HG03280 (cell line): Measurements from ENCODE around the gene PLPPR3.

Experiments
- ATAC-seq: cut with Tn5 transposase; IDR thresholded peaks from one replicate; pipeline ENCODE4 v1.9.1; 2021; ENCODE audit warnings: mild to moderate bottlenecking, moderate library complexity; ENCODE audit not compliant: unreplicated experiment

Gene PLPPR3

DNA sequence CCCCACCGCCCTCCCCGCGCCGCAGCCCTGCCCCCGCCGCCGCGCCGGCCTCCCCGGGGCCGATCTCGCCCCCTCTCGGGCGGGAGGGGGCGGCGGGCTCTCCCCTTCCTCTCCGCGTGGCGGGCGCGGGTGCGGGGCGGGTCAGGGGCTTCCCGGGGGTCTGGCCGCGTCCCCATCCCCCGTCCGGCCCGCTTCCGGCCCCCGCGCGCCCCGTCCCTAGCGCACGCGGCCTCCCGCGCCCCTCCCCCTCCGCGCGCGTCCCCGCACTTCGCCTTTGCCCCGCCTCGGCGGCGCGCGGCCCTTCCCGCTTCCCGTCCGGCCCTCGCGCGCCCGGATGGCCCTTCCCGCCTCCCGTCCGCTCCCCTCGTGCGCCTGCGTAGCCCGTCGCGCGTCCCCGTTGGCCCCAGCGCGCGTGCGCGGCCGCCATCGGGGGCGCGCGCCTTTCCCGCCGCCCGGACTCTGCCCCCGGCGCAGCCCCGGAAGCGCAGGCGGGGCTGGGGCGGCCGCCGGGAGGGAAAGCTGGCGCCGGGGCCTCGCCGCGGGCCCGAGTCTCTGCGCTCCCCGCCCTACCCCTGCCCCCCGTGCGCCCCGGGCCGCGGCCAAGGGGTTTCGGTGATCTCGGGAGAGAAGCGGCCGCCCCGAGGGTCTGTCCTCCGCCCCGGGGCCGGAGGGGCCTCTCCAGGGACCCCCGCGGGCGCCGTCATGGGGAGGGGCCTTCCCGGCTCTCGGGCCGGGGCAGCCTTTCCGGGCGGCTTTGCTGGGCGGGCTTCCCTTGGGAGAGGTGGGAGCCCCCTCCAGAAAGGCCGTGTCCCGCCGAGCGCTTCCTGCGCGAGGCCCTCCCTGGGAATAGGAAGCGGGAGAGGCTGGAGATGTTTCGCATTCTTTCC, 24.0 kb downstream of the PLPPR3 start:
- ATAC-seq = peak; percentile 50

DNA sequence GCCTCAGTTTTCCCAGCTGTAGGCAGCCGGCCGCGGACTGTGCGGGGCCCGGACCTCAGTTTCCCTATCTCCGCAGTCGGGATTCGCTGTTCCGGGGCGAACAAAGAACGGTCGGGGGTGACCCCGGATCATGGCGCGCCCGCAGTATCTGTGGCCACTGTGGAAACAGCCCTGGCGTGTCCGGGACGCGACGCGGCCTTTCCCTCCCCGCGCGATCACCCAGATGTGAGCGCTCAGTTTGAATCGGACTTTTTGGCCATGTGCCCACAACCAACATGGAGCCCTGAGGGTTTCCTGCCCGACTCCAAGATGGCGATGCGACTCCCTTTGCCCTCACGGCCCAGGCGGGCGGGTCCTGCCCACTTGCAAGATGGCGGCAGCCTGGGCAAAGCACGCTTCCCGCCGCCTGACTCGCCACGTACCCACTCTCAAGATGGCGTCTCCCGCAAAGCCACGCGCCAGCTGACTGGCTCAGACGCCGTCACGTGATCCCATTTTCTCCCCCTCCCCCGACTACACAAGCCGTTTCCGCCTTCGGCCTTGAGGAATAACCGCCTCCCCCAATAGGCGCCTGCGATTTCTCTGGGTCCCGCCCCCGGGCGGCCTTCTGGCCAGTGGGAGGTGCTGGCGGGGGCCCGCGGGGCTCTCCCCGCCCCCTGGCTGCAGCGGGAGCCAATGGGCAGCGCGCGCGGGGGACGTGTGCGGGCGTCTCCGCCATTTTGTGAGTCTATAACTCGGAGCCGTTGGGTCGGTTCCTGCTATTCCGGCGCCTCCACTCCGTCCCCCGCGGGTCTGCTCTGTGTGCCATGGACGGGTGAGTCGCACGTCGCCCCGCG, 24.8 kb downstream of the PLPPR3 start, which contains the start of gene PTBP1:
TSS of gene PTBP1 (plus strand) at position 761 of the 836 bp plus-strand sequence. CDS start at position 807, 46 bp downstream.
- ATAC-seq = peak; percentile 81

DNA sequence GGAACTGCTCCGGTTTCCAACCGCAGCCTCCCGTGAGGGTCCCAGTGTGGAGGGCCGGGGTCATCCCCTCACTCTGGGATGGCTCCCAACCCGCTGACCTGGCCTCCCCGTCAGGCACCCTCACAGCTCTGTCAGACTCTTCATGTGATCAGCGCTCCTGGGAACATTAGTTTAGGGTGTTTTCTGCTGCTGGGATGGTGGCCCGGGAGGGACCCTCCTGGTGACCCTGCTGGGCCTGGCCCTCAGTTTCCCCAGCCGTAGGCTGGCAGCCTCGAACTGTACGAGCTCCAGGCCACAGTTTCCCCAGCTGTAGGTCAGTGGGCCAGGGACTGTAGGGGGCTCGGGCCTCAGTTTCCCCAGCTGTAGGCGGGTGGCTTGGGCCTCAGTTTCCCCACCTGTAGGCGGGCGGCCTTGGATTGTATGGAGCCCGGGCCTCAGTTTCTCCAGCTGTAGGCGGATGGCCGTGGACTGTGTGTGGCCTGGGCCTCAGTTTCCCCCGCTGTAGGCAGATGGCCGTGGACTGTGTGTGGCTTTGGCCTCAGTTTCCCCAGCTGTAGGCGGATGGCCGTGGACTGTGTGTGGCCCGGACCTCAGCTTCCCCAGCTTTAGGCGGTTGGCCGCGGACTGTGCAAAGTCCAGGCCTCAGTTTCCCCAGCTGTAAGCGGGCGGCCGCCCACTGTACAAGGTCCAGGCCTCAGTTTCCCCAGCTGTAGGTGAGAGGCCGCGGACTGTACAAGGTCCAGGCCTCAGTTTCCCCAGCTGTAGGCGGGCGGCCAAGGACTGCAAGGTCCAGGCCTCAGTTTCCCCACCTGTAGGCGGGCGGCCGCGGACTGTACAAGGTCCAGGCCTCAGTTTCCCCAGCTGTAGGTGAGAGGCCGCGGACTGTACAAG, 25.8 kb downstream of the PLPPR3 start:
- ATAC-seq = no peak

DNA sequence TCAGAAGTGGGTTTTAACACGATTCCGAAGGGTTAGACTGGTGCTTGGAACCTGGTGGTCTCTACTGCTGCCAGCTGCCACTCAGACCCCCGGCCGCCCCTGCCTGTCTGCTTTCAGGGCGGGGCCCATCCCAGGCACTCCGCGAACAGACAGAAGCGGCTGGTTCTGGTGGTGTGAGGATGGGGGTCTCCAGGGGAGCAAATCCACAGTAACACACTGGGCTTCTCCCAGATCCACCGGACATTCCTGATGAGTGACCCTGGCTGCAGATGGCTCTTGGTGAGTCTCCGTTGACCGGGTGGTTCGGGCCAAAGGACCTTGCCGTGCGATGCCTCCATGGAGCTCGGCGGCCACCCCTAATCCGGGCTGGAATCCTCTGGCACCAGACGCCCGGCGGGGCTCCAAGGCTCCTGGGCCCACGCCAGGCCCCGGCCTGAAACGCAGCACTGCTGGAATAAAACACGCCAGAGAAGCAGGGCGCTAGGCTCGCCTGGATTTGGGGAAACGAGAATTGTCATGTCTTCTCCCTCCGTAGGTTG, 26.6 kb downstream of the PLPPR3 start:
- no peak for ATAC-seq

DNA sequence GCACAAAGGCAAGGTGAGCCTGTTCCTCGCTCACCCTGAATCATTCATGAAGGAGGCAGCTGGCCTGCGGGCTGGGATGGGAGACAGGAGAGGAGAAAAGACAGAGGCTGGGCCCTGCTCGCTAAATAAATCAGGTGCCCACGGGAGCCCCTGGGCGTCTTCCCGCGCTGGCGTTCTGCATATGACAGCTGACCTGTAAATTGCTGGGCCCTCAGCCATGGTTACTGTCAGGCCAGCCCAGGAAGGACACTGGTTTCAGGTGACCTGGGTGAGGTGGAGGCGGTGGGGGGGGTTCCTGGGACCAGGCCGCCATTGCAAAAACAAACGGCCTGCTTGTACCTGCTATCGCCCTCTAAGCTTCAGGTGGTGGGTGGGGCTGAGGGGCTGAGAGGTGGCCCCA, 27.9 kb downstream of the PLPPR3 start:
- no peak for ATAC-seq

DNA sequence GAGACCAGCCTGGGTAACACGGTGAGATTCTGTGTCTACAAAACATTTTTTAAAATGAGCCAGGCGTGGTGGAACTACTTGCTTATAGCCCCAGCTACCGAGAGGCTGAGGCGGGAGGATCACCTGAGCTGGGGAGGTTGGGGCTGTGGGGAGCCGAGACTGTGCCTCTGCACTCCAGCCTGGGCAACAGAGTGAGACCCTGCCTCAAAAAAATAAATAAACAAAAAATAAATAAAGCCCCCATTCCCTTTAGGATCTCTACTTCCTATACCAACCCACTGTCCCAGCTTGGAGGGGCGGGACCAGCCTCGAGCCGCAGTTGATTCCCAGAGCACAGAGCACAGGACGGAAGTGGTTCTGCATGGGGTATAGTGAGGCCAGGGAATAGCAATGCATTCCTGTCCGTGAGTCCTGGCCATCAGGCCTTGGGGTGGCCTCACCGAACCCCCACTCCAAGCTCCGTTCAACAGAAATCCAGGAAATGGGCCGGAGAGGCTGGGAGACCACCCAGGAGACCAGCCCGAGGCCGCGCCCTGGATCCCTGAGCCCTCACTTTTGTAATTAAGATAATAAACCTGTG, 29.4 kb downstream of the PLPPR3 start:
- ATAC-seq = no peak

DNA sequence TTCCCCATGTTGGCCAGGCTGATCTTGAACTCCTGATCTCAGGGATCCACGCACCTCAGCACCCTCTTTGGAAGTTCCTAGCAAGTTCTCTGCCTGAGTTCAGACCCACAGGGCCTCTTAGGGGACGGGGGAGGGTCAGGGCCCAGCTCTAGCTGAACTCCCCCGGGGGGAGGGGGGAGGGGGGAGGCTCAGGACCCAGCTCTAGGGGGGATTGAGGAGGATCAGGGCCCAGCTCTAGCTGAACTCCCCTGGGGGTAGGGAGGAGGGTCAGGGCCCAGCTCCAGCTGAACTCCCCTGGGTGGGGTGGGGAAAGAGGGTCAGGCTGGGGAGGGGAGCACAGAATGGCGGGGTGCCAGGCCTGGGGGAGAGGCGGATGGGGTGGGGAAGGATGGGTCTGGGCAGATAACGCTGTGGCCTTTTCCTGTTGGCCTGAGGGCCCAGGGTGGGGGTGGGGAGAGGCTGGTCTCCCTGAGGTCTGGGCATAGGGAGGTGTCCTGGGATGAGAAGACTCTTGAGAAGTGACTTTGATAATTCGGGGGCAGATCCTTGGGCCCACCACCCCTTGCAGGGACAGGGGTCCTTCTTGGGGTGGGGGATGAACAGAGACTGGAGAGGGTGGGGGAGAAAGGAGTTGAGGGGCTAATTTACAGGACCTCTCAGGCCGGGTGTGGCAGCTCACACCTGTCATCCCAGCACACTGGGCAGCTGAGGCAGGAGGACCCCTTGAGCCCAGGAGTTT, 30.0 kb downstream of the PLPPR3 start:
- ATAC-seq = no peak

DNA sequence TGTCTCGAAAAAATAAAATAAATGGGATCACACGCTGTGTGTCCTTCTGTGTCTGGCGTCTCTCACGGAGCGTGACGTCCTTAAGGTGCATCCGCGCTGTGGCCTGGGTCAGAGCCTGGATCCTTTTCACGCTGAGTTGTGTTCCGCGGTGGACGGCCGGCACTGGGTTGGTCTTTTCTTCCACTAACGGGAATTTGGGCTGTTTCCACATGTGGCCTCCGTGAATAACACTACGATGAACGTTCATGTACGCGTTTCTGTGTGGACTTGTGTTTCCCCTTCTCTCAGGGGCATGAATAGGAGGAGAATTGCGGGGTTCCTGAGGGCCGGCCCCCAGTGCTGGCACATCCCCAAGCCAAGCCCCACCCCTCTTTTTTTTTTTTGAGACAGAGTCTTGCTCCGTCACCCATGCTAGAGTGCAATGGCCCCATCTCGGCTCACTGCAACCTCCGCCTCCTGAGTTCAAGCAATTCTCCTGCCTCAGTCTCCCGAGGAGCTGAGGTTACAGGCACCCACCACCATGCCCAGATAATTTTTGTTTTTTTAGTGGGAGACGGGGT, 30.7 kb downstream of the PLPPR3 start:
- no peak for ATAC-seq

DNA sequence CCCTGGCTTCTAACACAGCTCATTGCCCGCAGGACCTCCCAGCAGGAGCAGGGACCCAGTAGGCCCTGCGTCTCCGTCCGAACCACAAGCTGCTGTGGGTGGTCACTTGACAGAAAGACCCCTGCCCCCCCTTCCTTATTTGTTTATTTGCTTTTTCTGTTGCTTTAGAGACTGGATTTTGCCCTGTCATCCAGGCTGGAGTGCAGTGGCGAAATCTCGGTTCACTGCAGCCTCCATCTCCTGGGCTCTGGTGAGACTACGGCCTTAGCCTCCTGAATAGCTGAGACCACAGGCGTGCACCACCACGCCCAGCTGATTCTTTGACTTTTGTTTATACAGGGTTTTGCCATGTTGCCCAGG, 32.1 kb downstream of the PLPPR3 start:
- no peak for ATAC-seq

DNA sequence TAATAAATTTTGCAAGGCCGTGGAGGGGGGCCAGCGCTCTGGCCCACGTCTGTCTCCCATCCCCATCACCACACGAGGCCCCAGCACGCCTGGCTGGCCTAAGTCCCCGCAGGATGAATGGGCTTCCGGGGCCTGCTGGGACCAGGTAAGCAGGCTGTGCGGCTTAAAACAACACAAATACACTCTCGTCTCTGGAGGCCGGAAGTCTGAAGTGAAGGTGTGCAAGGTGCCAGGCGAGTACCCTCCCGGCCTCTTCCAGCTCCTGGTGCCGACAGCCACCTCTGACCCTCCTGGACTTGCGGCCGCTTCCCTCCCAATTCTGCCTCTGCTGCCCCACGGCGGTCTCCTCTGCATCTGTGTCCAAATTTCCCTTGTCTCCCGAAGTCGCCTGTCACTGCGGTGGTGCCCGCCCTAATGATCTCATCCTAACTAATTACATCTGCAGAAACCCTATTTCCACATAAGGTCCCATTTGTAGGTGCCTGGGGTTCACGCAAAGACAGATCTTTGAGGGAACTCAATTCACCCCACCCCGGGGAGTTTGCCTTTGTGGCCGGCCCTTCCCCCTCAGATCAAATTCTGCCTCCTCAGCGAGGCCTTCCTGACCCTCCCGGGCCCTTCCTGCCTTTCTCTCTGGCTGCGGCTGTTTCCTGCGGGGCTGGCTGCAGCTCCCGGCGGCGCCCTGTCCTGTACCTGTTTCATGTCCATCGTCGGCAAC, 32.6 kb downstream of the PLPPR3 start:
- ATAC-seq = no peak

DNA sequence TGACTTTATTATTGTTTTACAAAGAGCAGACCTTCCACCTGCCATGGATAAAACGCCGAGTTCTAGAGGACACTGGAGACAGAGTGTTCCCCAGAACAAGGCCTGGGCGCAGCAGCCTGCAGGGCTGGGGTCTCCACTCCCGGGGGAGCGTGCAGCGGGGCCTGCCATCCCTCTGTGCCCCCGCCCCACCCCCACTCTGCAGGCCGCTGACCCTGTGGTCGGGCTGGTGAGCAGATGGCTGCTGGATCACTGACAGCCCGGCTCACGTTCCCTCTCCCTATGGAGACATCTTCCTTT, 33.1 kb downstream of the PLPPR3 start:
- ATAC-seq = no peak

DNA sequence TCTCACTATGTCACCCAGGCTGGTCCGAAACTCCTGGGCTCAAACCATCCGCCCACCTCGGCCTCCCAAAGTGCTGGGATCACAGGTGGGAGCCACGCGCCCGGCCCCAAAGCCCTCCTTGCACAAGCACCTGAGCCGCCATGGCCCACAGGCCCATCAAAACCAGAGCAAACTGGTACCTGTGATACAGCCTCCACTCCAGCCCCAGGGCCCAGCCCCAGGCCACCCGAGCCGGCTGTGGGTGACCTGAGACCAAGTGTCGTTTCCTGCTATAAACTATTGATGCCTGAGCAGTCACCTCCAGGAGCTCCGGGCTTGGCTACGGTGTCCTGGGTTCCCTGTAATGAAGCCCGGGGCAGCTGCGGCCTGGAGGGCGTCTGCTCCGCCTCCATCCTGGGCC, 34.2 kb downstream of the PLPPR3 start:
- no peak for ATAC-seq

DNA sequence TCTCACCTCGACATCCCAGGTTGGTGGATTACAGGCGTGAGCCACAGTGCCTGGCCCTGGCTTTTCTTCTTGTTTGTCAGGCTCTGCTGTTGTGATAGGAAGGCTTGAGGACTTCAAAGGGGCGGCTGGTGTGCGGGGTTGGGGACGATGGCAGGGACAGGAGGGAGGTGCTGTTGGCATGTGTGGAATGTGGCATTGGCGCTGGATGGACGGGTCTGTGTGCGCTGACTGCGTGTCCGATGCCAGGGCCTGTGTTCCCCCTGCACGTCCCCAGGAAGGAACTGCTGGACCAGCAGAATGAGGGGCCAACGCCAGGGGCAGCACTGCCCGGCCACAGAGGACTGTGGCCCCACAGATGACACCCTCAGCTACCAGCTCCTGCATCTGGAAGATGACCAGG, 37.2 kb downstream of the PLPPR3 start:
- ATAC-seq = no peak

DNA sequence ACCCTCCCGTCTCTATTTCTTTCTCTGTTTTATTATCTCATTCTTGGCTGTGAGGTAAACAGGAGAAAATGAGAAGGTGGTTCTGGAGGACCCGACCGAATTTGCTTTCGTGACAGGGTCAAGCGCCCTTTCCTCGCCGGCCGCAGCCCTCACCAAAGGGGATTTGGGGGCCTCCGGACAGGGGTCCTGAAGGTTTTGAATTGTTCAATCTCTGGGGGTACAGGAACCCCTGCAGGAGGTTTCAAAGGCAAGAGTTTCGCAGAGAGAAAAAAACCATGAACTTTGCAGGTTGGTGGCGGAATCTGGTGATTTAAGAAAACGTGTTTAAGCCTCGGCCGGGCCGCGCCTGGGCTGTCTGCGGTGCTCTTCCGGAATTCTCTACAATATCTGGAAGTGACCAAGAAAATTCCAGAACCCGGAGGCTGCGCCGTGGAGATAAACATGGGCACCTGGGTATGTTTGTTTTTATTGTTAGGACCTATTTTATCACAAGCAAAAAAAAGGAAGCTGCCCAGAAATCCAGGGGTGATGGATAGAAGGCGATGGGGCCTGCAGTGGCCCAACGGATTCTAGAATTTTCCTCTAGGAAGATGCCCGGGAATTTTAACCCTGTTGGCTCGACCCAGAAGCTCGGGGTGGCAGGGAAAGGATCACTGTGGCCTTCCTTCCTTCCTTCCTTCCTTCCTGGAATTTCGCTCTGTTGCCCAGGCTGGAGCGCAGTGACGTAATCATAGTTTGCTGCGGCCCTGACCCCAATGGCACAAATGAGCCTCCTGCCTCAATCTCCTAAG, 38.7 kb downstream of the PLPPR3 start:
- no peak for ATAC-seq

DNA sequence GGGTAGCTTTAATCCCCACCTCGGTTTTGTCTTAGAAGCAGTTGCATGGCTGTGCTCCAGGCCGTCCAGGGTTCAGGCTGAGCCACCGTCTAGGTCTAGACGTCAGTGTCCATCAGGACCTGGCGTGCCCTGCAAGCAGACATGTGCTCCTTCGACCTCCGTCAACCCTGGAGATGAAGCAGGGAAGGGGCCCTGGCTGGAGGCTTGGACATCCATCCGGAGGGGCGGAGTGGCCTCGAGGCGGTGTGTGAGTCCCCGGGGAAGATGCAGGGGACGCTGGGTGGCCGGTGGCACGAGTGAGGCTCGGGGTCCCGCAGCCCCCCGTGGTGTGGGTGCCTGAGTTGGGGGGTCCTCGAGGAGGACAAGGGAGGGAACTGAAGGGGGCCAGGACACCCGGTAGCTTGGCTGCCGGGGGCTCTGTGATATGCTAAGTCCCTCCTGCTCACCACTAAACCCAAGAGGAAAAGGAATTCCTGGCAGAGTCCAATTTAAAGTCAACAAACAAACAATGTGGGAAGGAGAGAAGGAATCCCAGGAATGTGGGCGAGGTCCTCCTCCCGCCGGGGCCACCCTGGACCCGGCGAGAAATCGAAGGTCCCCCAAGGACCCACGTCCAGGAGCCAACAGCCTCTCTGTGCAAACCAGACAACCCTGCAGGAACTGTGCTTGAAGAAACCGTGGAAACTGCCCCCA, 39.4 kb downstream of the PLPPR3 start:
- no peak for ATAC-seq

DNA sequence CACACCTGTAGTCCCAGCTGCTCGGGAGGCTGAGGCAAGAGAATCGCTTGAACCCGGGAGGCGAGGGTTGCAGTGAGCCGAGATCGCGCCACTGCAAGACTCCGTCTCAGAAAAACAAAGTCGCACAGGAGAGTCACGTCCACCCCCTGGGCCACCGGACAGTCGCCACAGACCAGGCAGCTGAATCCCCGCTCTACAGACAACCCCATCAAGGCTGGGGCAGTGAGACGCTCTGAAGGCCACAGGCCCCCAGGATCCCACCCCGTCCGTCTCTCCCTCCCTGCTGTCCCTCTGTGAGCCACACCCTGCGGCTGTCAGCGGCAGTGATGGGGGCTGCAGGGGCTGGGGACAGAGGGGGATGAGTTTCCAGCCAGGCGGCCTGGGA, 40.0 kb downstream of the PLPPR3 start:
- ATAC-seq = no peak

DNA sequence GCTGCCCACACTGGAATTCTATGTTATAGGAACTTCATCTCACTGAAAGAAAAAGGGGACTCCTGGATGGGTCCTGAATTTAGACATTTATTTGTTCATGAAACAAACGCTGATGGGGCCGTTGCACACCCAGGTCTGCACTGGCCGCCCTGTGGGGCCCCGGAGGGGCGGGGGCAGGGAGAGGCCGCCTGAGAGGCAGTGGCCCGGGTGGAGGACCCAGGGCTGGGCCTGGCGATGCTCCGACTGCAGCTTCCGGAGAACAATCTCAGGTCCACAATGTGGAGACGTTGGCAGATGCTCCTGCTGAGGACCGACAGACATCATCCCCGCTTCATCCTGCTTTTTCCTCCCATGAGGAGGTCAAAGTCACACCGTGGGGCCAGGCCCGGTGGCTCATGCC, 40.8 kb downstream of the PLPPR3 start:
- ATAC-seq = no peak
